Duodenal mucosa (tissue), 2 donors: ENCODE results near the gene UBE2QL1.
A peak's percentile ranks its signal among the peaks of the same experiment; 100 is the strongest.

Source experiments
- H3K27ac ChIP-seq: one replicate; pipeline ENCODE4 v1.7.0; 2013; ENCODE audit warnings: low read depth, low read length
- H3K27me3 ChIP-seq, 2 donors: one replicate each; pipeline ENCODE4 v1.7.0; 2013; ENCODE audit warnings: low read length in 2 of 2, control low read depth in 1 of 2; ENCODE audit not compliant: insufficient read depth in 2 of 2, control insufficient read depth in 1 of 2
- H3K36me3 ChIP-seq, 2 donors: one replicate each; pipeline ENCODE4 v1.7.0; 2013; ENCODE audit warnings: low read length in 2 of 2, control low read depth in 1 of 2; ENCODE audit not compliant: insufficient read depth in 2 of 2, control insufficient read depth in 1 of 2
- H3K4me1 ChIP-seq, 2 donors: one replicate each; pipeline ENCODE4 v1.7.0; 2013; ENCODE audit warnings: low read length in 2 of 2, control low read depth in 1 of 2; ENCODE audit not compliant: insufficient read depth in 2 of 2, control insufficient read depth in 1 of 2
- H3K4me3 ChIP-seq, 2 donors: one replicate each; pipeline ENCODE4 v1.7.0; 2013; ENCODE audit warnings: low read length in 2 of 2, low read depth in 1 of 2
- H3K9ac ChIP-seq, 2 donors: one replicate each; pipeline ENCODE4 v1.7.0; 2013; ENCODE audit warnings: low read length in 2 of 2, low read depth in 1 of 2
- H3K9me3 ChIP-seq, 2 donors: one replicate each; pipeline ENCODE4 v1.7.0; 2013; ENCODE audit warnings: low read length in 2 of 2, control low read depth in 1 of 2; ENCODE audit not compliant: control insufficient read depth in 1 of 2

Gene UBE2QL1, protein sequence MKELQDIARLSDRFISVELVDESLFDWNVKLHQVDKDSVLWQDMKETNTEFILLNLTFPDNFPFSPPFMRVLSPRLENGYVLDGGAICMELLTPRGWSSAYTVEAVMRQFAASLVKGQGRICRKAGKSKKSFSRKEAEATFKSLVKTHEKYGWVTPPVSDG

DNA sequence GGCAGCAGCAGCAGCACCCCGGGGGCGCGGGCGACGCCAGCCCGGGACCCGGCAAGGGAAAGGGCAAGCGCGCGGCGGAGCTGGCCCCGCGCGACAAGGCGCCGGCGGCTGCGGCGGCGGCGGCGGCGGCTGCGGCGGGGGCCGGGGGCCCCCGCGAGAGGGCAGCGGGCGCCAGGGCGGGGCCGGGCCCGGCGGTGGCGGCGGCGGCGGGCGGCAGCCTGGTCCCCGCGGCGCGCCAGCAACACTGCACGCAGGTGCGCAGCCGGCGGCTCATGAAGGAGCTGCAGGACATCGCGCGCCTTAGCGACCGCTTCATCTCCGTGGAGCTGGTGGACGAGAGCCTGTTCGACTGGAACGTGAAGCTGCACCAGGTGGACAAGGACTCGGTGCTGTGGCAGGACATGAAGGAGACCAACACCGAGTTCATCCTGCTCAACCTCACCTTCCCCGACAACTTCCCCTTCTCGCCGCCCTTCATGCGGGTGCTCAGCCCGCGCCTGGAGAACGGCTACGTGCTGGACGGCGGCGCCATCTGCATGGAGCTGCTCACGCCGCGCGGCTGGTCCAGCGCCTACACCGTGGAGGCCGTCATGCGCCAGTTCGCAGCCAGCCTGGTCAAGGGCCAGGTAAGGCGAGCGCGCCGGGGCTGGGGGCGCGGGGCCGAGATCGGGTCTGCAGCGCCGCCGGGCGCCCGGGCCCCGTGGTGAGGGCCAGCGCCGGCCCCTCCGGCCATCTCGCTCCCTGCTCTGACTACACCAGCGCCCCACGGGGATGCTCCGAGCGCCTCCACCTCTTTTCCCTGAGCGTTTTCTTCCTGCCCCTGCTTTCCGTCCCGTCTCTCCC, at the start of gene UBE2QL1:
TSS of gene UBE2QL1 (plus strand) at position 238 of the 843 bp plus-strand sequence. CDS start at position 273, 35 bp downstream.
- Histone ChIP-seq H3K9ac (peak within 1 kb of the TSS in 1 of 2 donors; percentile 43), H3K27me3 (peaks cover 34 to 47% of the 10 kb centered on the region in 2 donors), H3K27ac (no peak within 1 kb of the TSS), H3K36me3 (no peaks in the 10 kb centered on the region), H3K4me1 (peaks cover 0 to 4% of the 10 kb centered on the region in 2 donors), H3K9me3 (no peaks in the 10 kb centered on the region), H3K4me3 (peak within 1 kb of the TSS; percentile 39 to 75)

DNA sequence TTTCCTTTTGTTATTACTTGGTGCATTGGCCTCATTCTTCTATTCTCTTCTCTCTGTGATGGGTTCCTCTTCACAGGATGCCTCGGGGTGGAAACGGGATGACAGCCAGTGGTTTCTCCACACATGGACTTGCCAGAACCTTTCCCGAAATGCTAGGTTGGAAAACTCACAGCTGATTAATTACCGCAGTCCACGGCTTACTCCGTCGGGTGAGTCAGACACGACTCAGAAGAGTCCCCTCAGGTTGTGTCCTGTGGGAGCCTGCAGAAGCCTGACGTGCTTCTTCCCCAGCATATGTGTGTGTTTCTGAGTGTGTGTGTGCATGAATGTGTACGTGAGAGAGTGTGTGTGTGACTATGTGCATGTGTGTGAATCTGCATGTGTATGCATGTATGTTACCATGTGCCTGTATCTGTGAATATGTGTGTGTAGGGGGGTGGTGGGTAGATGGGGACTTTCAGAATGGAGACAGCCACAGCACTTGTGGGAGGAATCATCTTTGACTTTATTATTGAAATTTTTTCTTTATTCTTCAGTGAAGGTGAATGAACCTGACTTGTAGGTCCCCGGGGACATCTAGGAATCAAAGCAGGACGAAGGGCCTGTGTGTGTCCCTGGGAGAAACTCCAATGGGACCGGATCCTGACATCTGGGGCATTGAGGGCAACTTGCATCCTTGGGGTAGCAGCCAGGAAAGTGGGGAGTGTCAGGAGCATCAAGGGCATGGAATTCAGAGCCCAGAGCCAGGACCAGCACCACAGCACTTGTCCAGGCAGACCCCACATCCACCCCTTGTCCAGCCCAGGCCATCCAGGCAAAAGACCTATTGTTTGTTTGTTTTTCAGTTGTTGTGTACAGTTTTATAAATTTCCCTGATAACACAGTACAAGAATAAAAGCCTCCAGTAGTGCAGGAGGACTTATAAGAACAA, 48.4 kb upstream of the UBE2QL1 start:
- Histone ChIP-seq H3K4me3 (no peak overlapping the region), H3K27ac (no peak overlapping the region), H3K9ac (no peak overlapping the region), H3K27me3 (no peaks in the 10 kb centered on the region), H3K36me3 (no peaks in the 10 kb centered on the region), H3K9me3 (no peaks in the 10 kb centered on the region), H3K4me1 (no peaks in the 10 kb centered on the region)

DNA sequence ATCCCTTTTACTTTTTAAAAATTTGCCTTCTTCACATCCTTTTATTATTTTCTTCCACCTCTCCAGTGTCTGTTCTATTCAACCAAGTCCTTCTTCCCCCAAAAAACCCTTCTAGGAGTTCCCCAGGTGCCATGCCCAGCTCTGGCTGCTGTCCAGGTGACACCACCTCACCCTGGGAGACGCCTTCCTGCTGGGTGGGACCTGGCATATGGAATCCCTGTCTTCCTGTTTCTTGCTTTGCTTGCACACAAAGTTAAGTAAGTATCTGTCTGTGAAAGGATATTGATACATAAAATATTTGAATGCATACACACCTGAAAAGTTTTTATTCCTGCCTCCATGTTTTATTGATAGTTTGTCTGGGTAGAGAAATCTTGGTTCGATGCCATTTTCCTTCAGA, 47.2 kb upstream of the UBE2QL1 start:
- H3K9me3 ChIP-seq = no peaks in the 10 kb centered on the region
- no peak overlapping the region for H3K4me3 ChIP-seq
- no peaks in the 10 kb centered on the region for H3K4me1 ChIP-seq
- no peaks in the 10 kb centered on the region for H3K27me3 ChIP-seq
- H3K9ac ChIP-seq = no peak overlapping the region
- no peak overlapping the region for H3K27ac ChIP-seq
- H3K36me3 ChIP-seq = no peaks in the 10 kb centered on the region

DNA sequence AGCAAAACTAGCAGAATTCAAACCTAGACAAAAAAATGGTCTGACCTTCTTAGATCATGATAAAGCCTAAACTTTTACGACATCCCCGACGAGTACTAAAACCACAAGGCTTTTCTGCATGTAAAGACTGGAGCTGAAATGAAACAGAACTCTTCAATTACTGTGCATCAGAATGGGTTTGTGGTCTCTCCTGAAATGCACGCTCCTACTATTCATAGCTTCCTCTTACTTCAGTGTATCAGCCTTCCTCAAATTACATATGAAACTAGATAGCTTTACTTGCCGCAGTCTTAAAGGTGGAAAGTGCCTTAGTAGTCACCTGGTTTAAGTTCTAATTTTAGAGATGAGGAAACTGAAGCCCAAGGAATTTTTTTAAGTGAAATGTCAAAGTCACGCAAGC, 45.7 kb upstream of the UBE2QL1 start:
- no peak overlapping the region for H3K9ac ChIP-seq
- H3K27me3 ChIP-seq = no peaks in the 10 kb centered on the region
- H3K36me3 ChIP-seq = no peaks in the 10 kb centered on the region
- H3K27ac ChIP-seq = no peak overlapping the region
- H3K4me1 ChIP-seq = no peaks in the 10 kb centered on the region
- H3K4me3 ChIP-seq = no peak overlapping the region
- H3K9me3 ChIP-seq = no peaks in the 10 kb centered on the region

DNA sequence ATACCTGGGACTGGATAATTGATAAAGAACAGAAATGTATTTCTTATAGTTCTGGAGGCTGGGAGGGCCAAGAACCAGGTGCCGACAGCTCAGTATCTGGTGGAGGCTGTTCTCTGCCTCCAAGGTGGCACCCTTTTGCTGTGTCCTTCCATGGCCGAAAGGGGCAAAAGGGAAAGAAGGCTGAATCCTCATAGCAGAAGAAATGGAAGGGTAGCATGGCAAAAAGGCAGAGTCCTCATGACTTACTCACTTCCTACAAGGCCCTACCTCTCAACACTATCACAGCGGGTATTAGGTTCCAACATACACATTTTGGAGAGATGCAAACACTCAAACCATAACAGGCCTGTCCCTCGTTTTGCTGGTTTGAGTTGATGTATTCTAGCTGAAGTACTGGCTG, 45.2 kb upstream of the UBE2QL1 start:
- H3K4me3 ChIP-seq = no peak overlapping the region
- no peak overlapping the region for H3K27ac ChIP-seq
- no peaks in the 10 kb centered on the region for H3K4me1 ChIP-seq
- H3K9ac ChIP-seq = no peak overlapping the region
- H3K27me3 ChIP-seq = no peaks in the 10 kb centered on the region
- H3K9me3 ChIP-seq = no peaks in the 10 kb centered on the region
- no peaks in the 10 kb centered on the region for H3K36me3 ChIP-seq

DNA sequence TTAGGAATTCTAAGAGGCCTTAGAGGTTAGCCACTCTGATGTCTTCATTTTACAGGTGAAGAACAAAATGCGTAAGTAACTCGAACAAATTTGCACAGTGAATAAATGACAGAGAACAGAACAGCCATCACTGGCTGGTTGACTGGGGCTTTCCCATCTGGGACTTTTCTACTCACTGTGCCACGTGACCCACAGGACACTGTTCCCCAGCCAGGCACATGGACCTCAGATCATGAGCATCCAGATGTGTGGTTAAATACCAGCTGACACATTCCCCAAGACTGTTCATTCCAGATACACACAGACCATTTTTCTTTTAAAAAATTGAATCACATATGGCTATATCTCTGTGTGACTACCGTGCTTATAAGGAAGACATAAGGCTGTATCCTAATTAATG, 44.5 kb upstream of the UBE2QL1 start:
- H3K9me3 ChIP-seq = no peaks in the 10 kb centered on the region
- H3K27ac ChIP-seq = no peak overlapping the region
- no peaks in the 10 kb centered on the region for H3K36me3 ChIP-seq
- H3K27me3 ChIP-seq = no peaks in the 10 kb centered on the region
- no peak overlapping the region for H3K4me3 ChIP-seq
- no peaks in the 10 kb centered on the region for H3K4me1 ChIP-seq
- no peak overlapping the region for H3K9ac ChIP-seq

DNA sequence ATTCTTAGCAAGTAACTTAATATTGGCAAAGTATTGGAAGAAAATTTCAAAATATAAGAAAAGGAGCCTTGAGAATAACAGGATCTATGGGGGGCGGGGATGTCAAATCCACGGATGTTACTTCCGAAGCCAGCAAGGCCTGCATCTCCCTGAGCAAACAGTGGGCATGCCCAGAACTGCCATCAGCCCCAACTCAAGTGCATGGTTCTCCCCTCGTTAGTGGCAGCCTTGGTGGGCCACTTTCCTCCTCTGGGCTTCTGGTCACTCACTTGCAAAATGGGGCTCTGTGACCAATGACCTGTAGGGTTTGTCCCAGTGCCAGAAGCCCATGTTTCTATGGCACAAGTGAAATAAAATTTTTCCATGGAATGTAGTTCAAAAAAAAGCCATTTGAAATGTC, 43.1 kb upstream of the UBE2QL1 start:
- Histone ChIP-seq H3K9ac (no peak overlapping the region), H3K27me3 (no peaks in the 10 kb centered on the region), H3K4me3 (no peak overlapping the region), H3K27ac (no peak overlapping the region), H3K36me3 (no peaks in the 10 kb centered on the region), H3K9me3 (no peaks in the 10 kb centered on the region), H3K4me1 (no peaks in the 10 kb centered on the region)

DNA sequence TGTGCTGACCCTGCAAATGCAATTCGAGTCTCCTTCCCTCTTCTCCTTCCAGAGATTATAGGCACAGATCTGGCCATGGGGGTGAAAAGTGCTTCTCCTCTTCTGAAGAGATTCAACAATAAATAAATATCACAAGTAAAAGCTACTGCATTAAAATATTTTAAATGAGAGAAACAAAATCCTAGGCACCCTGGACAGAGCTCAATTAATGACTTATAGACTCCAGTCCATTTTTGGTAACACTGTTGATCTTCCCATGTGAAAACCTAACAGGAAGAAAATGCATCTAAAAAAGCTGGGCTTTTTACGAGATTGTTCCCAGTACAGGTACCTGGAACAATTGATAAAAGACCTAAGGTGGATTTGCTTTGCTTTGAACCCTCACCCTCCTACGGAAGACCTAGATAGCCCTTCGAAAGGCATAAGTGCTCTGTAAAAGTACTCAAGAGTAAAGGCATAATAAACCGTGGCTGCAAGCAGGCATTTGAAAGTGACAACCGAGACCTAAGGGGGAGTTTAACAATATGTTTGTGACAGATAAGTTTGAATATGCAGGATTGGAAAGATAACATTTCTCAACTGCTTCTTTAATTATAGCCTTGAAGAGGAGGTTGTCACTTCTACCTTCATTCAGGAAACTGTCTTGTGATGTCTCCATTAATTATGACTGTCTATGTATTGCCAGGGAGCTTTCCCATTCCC, 41.0 kb upstream of the UBE2QL1 start:
- H3K36me3 ChIP-seq = no peaks in the 10 kb centered on the region
- H3K27ac ChIP-seq = no peak overlapping the region
- no peak overlapping the region for H3K9ac ChIP-seq
- H3K9me3 ChIP-seq = no peaks in the 10 kb centered on the region
- no peak overlapping the region for H3K4me3 ChIP-seq
- no peaks in the 10 kb centered on the region for H3K27me3 ChIP-seq
- H3K4me1 ChIP-seq = no peaks in the 10 kb centered on the region

DNA sequence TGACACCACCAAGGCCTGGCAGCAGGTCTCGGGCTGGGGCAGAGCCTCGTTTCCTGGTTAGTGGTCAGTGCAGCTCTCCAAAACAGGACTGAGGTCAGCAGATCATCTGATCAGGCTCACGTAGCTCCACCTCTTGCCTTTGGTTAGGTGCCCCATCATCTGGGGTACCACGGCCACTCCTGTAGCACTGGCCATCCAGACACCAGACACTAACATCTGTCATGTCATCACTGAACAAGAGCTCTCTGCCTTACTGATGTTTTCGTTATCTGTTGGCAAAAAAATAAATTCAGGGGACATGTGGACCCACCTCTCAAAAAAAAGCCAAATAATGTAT, 40.4 kb upstream of the UBE2QL1 start:
- Histone ChIP-seq H3K27me3 (no peaks in the 10 kb centered on the region), H3K27ac (no peak overlapping the region), H3K36me3 (no peaks in the 10 kb centered on the region), H3K4me1 (no peaks in the 10 kb centered on the region), H3K4me3 (no peak overlapping the region), H3K9me3 (no peaks in the 10 kb centered on the region), H3K9ac (no peak overlapping the region)
